Upper lobe of right lung (tissue), 1 donor: Measurements from ENCODE around the gene UBQLN4. TPM values are rescaled to one million over a fixed set of nuclear protein-coding genes. Genes with fewer than 3 reads are reported as not detected.

ENCODE experiments used
- ATAC-seq: fragments of 200-7000 bp; cut with Tn5 transposase; one replicate; pipeline ENCODE4 v1.9.1; 2020; ENCODE audit warnings: mild to moderate bottlenecking, moderate library complexity
- DNase-seq: peaks from one replicate; pipeline ENCODE4 v3.0.0-alpha.2; 2020
- H3K27ac ChIP-seq: fragments of 200-600 bp; one replicate; pipeline ENCODE4 v1.8.0; 2022
- H3K27me3 ChIP-seq: fragments of 200-600 bp; one replicate; pipeline ENCODE4 v1.8.0; 2022; ENCODE audit warnings: mild to moderate bottlenecking
- H3K36me3 ChIP-seq: fragments of 200-600 bp; one replicate; pipeline ENCODE4 v1.8.0; 2022
- H3K4me1 ChIP-seq: fragments of 200-600 bp; one replicate; pipeline ENCODE4 v1.8.0; 2022
- H3K4me3 ChIP-seq: fragments of 200-600 bp; one replicate; pipeline ENCODE4 v1.8.0; 2022; ENCODE audit warnings: mild to moderate bottlenecking
- H3K9me3 ChIP-seq: fragments of 200-600 bp; one replicate; pipeline ENCODE4 v1.8.0; 2022
- CTCF ChIP-seq: fragments of 200-600 bp; IDR thresholded peaks from one replicate; pipeline ENCODE4 v1.8.0; 2022; ENCODE audit warnings: antibody characterized with exemption
- intact Hi-C: fragments of 100-400 bp; cut with DNase I; formaldehyde crosslinking; loops from one replicate; pipeline ENCODE4 v1.11.0; 2022
- total RNA-seq: library from RNA; stranded (reverse); fragmentation: NEBNext Ultra II Directional; extraction: Animal tissue kit (Norgen Biotek cat#: 25700); gene quantifications from one replicate; pipeline ENCODE4 v1.2.1, GENCODE V29; 2021
- donor health status: DM: no; HTN: yes; CAD: no; lungs with severe emphysema.

UBQLN4 gene
- total RNA-seq, 1 donor from 2014 or later: 37.0 TPM

- Histone ChIP-seq H3K27ac (no peak overlapping the region), H3K27me3 (no peaks in the 10 kb centered on the region), H3K36me3 (no peaks in the 10 kb centered on the region), H3K4me3 (no peak overlapping the region), H3K9me3 (no peaks in the 10 kb centered on the region), H3K4me1 (peaks cover 4% of the 10 kb centered on the region)
- no peak for TF ChIP-seq CTCF
- ATAC-seq: no peak
- intact Hi-C loops: no loop called here
- DNase-seq: no peak
Observed at GRCh38 chr1:156070548-156070947, 16.9 kb upstream of the UBQLN4 start.

GRCh38 chr1:156069490-156070455 is 16.2 kb upstream of the UBQLN4 start:
- TF ChIP-seq CTCF: no peak
- H3K4me3 ChIP-seq: no peak overlapping the region
- H3K9me3 ChIP-seq: no peaks in the 10 kb centered on the region
- ATAC-seq (no peak), DNase-seq (no peak)
- H3K27me3 ChIP-seq: no peaks in the 10 kb centered on the region
- no peak overlapping the region for H3K27ac ChIP-seq
- intact Hi-C loops: no loop called here
- H3K4me1 ChIP-seq: no peaks in the 10 kb centered on the region
- no peaks in the 10 kb centered on the region for H3K36me3 ChIP-seq

GRCh38 chr1:156067262-156067661 is 13.7 kb upstream of the UBQLN4 start:
- H3K36me3 ChIP-seq: no peaks in the 10 kb centered on the region
- no peak for DNase-seq
- H3K27ac ChIP-seq: no peak overlapping the region
- H3K4me3 ChIP-seq: no peak overlapping the region
- no peaks in the 10 kb centered on the region for H3K9me3 ChIP-seq
- H3K4me1 ChIP-seq: no peaks in the 10 kb centered on the region
- ATAC-seq: no peak
- no peaks in the 10 kb centered on the region for H3K27me3 ChIP-seq
- intact Hi-C loops: no loop called here
- TF ChIP-seq CTCF: no peak

GRCh38 chr1:156065871-156066270 is 12.3 kb upstream of the UBQLN4 start:
- H3K4me1 ChIP-seq: no peaks in the 10 kb centered on the region
- intact Hi-C loops: no loop called here
- no peaks in the 10 kb centered on the region for H3K27me3 ChIP-seq
- TF ChIP-seq CTCF: no peak
- no peaks in the 10 kb centered on the region for H3K36me3 ChIP-seq
- H3K9me3 ChIP-seq: no peaks in the 10 kb centered on the region
- no peak overlapping the region for H3K27ac ChIP-seq
- ATAC-seq: no peak
- no peak for DNase-seq
- no peak overlapping the region for H3K4me3 ChIP-seq

GRCh38 chr1:156065212-156065611 is 11.6 kb upstream of the UBQLN4 start:
- Histone ChIP-seq H3K27me3 (no peaks in the 10 kb centered on the region), H3K27ac (no peak overlapping the region), H3K4me1 (no peaks in the 10 kb centered on the region), H3K9me3 (no peaks in the 10 kb centered on the region), H3K36me3 (no peaks in the 10 kb centered on the region), H3K4me3 (no peak overlapping the region)
- TF ChIP-seq CTCF: no peak
- intact Hi-C loops: no loop called here
- ATAC-seq: no peak
- no peak for DNase-seq
